Effector CD4-positive, alpha-beta T cell (primary cell): ENCODE data around the gene PCDH15.

Source experiments
- DNase-seq: peaks from one replicate; pipeline ENCODE4 v3.0.0-alpha.2; 2020

PCDH15 gene

GRCh38 chr10:53839440-53840039 lies 961.5 kb downstream of the PCDH15 start:
- no peak for DNase-seq

DNA sequence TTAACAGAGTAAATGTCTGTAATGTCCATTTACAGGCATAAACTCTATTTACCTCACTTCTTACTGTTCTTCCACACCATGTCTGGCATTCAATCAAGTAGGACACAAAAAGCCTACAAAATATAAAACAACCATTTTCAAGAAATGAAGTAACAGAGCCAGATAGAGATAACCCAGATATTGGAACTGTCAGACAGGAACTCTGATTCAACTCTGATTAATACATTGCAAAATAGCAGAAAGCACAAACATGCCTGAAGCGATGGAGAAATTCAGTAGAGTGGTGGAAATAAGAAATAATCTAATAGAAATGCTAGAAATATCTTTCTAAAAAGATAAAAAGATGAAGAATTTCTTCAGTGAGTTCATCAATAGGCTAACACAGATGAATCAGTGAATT lies 964.4 kb downstream of the PCDH15 start:
- no peak for DNase-seq

- DNase-seq, result no peak
Observed at GRCh38 chr10:53833908-53834307, 967.1 kb downstream of the PCDH15 start.

GRCh38 chr10:53827261-53827660 lies 973.8 kb downstream of the PCDH15 start:
- no peak for DNase-seq

DNA sequence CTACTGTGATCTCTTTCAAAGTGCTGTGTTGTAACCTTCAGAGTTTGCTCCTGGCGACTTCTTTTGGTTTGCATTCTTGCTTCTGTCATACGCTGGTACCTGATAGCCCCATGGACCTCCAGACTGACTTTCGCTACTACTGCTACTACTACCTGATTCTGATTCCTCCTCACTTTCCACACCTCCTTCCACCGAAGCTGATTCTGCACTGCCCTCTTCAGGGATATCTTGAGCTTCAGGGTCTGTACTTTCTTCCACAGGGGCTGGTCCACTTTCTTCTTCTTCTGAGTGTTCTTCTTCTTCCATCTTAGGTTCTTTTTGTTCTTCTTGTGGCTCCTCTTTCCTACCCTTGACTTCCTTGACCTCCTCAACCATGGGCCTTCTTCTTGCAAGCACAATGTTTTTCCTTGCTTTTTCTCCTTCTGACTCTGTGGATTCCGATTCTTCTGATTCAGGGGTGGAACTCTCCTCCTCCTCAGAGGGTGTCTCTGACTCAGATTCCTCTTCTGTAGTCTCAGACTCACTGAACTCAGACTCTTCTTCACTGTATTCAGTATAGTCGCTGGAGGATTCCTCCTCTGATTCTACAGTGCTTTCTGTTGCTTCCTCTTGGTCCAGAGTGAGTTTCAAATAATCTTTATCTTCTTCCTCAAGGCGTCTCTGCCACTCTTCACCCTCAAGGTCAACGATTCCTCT lies 992.2 kb downstream of the PCDH15 start:
- DNase-seq, result no peak

GRCh38 chr10:53786236-53786900 lies 1014.7 kb downstream of the PCDH15 start:
- no peak for DNase-seq

- DNase-seq, result no peak
Observed at GRCh38 chr10:53771701-53772100, 1029.3 kb downstream of the PCDH15 start.

GRCh38 chr10:53770903-53771302 lies 1030.1 kb downstream of the PCDH15 start:
- no peak for DNase-seq

DNA sequence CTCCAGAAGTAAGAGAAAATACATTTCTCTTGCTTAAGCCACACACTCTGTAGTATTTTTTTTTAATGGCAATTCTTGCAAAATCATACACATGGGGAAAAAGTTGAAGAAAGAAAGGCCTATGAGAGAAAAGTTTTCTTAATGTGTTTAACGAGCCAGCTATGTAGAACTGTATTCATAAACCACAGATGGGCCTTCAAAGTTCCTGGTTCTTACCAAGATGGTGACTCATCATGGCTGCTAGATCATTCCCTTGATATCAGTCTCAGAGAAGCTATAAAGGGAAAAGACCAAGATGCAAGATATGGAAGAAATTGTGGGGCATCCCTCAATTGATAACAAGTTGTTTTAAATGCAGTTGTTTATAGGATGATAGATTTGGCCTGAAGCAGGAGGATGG lies 1035.7 kb downstream of the PCDH15 start:
- DNase-seq, result no peak

- no peak for DNase-seq
Observed at GRCh38 chr10:53754596-53755250, 1046.3 kb downstream of the PCDH15 start.
